NCI-H128 (cell line): ENCODE results near the gene C9orf78.
A peak's percentile ranks its signal among the peaks of the same experiment; 100 is the strongest.

Source experiments
- DNase-seq: peaks from one replicate; lab custom pipeline; 2025; ENCODE audit not compliant: unreplicated experiment; lab: John Stamatoyannopoulos, UW

The C9orf78 gene

GRCh38 chr9:129845373-129845772 is 10.3 kb upstream of the C9orf78 start:
- DNase-seq = no peak

- no peak for DNase-seq
Measured at GRCh38 chr9:129841071-129841470, 6.0 kb upstream of the C9orf78 start.

GRCh38 chr9:129840034-129840433 is 5.0 kb upstream of the C9orf78 start:
- peak; percentile 85 for DNase-seq

GRCh38 chr9:129839324-129840023 is 4.4 kb upstream of the C9orf78 start:
- DNase-seq = no peak

- no peak for DNase-seq
Measured at GRCh38 chr9:129838707-129839259, 3.7 kb upstream of the C9orf78 start.

- DNase-seq = no peak
Measured at GRCh38 chr9:129836311-129837007, 1.4 kb upstream of the C9orf78 start.

- no peak for DNase-seq
Measured at GRCh38 chr9:129835860-129836223, 767 bp upstream of the C9orf78 start.

GRCh38 chr9:129834489-129835127 is 467 bp downstream of the C9orf78 start:
- DNase-seq = no peak

- no peak for DNase-seq
Measured at GRCh38 chr9:129832982-129833381, 2.1 kb downstream of the C9orf78 start.

GRCh38 chr9:129828969-129829368 is 6.1 kb downstream of the C9orf78 start:
- DNase-seq = no peak

- DNase-seq = no peak
Measured at GRCh38 chr9:129828051-129828450, 7.0 kb downstream of the C9orf78 start.

- DNase-seq = no peak
Measured at GRCh38 chr9:129826759-129827158, 8.3 kb downstream of the C9orf78 start.

GRCh38 chr9:129826344-129826743 is 8.7 kb downstream of the C9orf78 start:
- DNase-seq = no peak

- peak; percentile 76 for DNase-seq
Measured at GRCh38 chr9:129823935-129824601, 11.0 kb downstream of the C9orf78 start, which contains the start of gene TOR1A. Gene TOR1A, minus strand, starts transcription at chr9:129824136. Its CDS starts 51 bp downstream, at chr9:129824085.

- DNase-seq = no peak
Measured at GRCh38 chr9:129823542-129823934, 11.5 kb downstream of the C9orf78 start.

GRCh38 chr9:129822898-129823541 is 12.1 kb downstream of the C9orf78 start:
- no peak for DNase-seq

GRCh38 chr9:129816501-129817435 is 18.3 kb downstream of the C9orf78 start:
- DNase-seq = no peak

GRCh38 chr9:129815278-129815677 is 19.8 kb downstream of the C9orf78 start:
- no peak for DNase-seq

GRCh38 chr9:129814432-129815223 is 20.4 kb downstream of the C9orf78 start:
- DNase-seq = no peak
